SK-N-SH treated with all-trans-retinoic acid at 6 μM for 48 hours (cell line): ENCODE data around the gene GRID1.
"Not testable (repeated sequence)": the region's sequence is repeated elsewhere in the genome, so short reads cannot be mapped to it uniquely, and the experiment has no call there.

Experiments
- ATAC-seq: fragments of 200-7000 bp; cut with Tn5 transposase; 3 replicates; pipeline ENCODE4 v1.9.1; 2020; ENCODE audit warnings: mild to moderate bottlenecking, moderate library complexity
- ARNTL ChIP-seq: fragments of 450-650 bp; formaldehyde crosslinking; IDR thresholded peaks from 2 replicates; pipeline ENCODE4 v1.5.0; 2020; ENCODE audit warnings: low read depth, mild to moderate bottlenecking, moderate library complexity, borderline replicate concordance
- CSDC2 ChIP-seq: fragments of 250-450 bp; sonication (Bioruptor Pico); IDR thresholded peaks from 2 replicates; pipeline ENCODE4 v1.5.0; 2020; ENCODE audit warnings: mild to moderate bottlenecking, moderate library complexity
- GLIS3 ChIP-seq: fragments of 250-450 bp; sonication (Bioruptor Pico); IDR thresholded peaks from 2 replicates; pipeline ENCODE4 v1.5.0; 2020; ENCODE audit warnings: mild to moderate bottlenecking, moderate library complexity
- OSR1 ChIP-seq: fragments of 250-450 bp; sonication (Bioruptor Pico); IDR thresholded peaks from 2 replicates; pipeline ENCODE4 v1.8.0; 2022; ENCODE audit warnings: moderate library complexity, mild to moderate bottlenecking, inconsistent platforms
- PPARA ChIP-seq: fragments of 250-450 bp; sonication (Bioruptor Pico); IDR thresholded peaks from 2 replicates; pipeline ENCODE4 v1.5.0; 2020; ENCODE audit warnings: mild to moderate bottlenecking, borderline replicate concordance
- SNAI2 ChIP-seq: fragments of 250-450 bp; sonication (Bioruptor Pico); IDR thresholded peaks from 2 replicates; pipeline ENCODE4 v1.5.0; 2020; ENCODE audit warnings: mild to moderate bottlenecking, moderate library complexity
- TCF4 ChIP-seq: fragments of 250-450 bp; sonication (Bioruptor Pico); IDR thresholded peaks from 2 replicates; pipeline ENCODE4 v1.8.0; 2021; ENCODE audit warnings: mild to moderate bottlenecking, moderate library complexity, borderline replicate concordance
- TOX ChIP-seq: fragments of 250-450 bp; sonication (Bioruptor Pico); IDR thresholded peaks from 2 replicates; pipeline ENCODE4 v1.8.0; 2021; ENCODE audit warnings: mild to moderate bottlenecking, moderate library complexity, borderline replicate concordance
- ZC3H10 ChIP-seq: fragments of 250-450 bp; sonication (Bioruptor Pico); IDR thresholded peaks from 2 replicates; pipeline ENCODE4 v1.5.1; 2021; ENCODE audit warnings: mild to moderate bottlenecking, moderate library complexity
- ZFP3 ChIP-seq: fragments of 250-450 bp; sonication (Bioruptor Pico); IDR thresholded peaks from 2 replicates; pipeline ENCODE4 v1.5.0; 2020; ENCODE audit warnings: mild to moderate bottlenecking, moderate library complexity
- ZFP30 ChIP-seq: fragments of 450-650 bp; formaldehyde crosslinking; IDR thresholded peaks from 2 replicates; pipeline ENCODE4 v1.5.0; 2022; ENCODE audit warnings: mild to moderate bottlenecking, moderate library complexity
- ZNF565 ChIP-seq: fragments of 450-650 bp; formaldehyde crosslinking; conservative IDR thresholded peaks from 2 replicates; pipeline ENCODE4 v1.5.0; 2020; ENCODE audit warnings: low read depth, mild to moderate bottlenecking, moderate library complexity
- ZNF70 ChIP-seq: fragments of 450-650 bp; formaldehyde crosslinking; IDR thresholded peaks from 2 replicates; pipeline ENCODE4 v1.5.0; 2020; ENCODE audit warnings: mild to moderate bottlenecking, moderate library complexity
- ZNF8 ChIP-seq: fragments of 450-650 bp; formaldehyde crosslinking; IDR thresholded peaks from 2 replicates; pipeline ENCODE4 v1.5.0; 2020; ENCODE audit warnings: mild to moderate bottlenecking, moderate library complexity
- TF ChIP-seq, protein P1 (sequence below): fragments of 250-450 bp; sonication (Bioruptor Pico); IDR thresholded peaks from 2 replicates; pipeline ENCODE4 v1.8.0; 2021; ENCODE audit warnings: low read depth, mild to moderate bottlenecking, moderate library complexity, borderline replicate concordance
- TF ChIP-seq, protein P2 (sequence below): fragments of 250-450 bp; sonication (Bioruptor Pico); IDR thresholded peaks from 2 replicates; pipeline ENCODE4 v1.5.1; 2021; ENCODE audit warnings: mild to moderate bottlenecking, moderate library complexity
- TF ChIP-seq, protein P3 (sequence below): fragments of 250-450 bp; sonication (Bioruptor Pico); IDR thresholded peaks from 2 replicates; pipeline ENCODE4 v1.8.0; 2020; ENCODE audit warnings: mild to moderate bottlenecking, moderate library complexity, borderline replicate concordance
- TF ChIP-seq, protein P4 (sequence below): fragments of 250-450 bp; sonication (Bioruptor Pico); IDR thresholded peaks from 2 replicates; pipeline ENCODE4 v1.5.1; 2020; ENCODE audit warnings: low read depth, mild to moderate bottlenecking, moderate library complexity

GRID1 gene

DNA sequence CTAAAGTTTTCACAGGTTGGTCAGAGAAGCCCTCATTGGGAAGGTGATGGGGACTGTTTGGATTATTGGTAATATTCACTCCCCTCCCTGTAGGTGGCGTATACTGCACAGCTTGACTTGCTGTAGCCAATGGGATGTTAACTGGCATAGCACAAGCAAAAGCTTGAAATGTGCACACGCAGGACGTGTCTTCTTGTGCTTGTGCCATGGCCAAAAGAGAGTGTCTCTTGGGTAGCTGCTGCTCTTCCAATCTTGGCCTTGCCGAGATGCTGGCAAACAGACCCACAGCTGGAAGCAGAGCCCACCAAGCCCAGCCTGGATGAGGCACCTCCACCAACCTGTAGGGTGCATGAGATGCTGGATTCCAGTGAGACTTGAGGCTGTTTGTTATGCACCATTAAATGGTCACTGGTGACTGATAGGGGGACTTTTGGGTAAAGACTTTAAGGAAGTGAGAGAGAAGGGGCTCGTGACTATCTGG lies 266.0 kb downstream of the GRID1 start:
- TF ChIP-seq, protein P1, sequence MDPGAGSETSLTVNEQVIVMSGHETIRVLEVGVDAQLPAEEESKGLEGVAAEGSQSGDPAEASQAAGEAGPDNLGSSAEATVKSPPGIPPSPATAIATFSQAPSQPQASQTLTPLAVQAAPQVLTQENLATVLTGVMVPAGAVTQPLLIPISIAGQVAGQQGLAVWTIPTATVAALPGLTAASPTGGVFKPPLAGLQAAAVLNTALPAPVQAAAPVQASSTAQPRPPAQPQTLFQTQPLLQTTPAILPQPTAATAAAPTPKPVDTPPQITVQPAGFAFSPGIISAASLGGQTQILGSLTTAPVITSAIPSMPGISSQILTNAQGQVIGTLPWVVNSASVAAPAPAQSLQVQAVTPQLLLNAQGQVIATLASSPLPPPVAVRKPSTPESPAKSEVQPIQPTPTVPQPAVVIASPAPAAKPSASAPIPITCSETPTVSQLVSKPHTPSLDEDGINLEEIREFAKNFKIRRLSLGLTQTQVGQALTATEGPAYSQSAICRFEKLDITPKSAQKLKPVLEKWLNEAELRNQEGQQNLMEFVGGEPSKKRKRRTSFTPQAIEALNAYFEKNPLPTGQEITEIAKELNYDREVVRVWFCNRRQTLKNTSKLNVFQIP (CRISPR knock-in tag): no peak
- TF ChIP-seq OSR1 (CRISPR knock-in tag): no peak
- no peak for TF ChIP-seq TCF4
- TF ChIP-seq, protein P2, sequence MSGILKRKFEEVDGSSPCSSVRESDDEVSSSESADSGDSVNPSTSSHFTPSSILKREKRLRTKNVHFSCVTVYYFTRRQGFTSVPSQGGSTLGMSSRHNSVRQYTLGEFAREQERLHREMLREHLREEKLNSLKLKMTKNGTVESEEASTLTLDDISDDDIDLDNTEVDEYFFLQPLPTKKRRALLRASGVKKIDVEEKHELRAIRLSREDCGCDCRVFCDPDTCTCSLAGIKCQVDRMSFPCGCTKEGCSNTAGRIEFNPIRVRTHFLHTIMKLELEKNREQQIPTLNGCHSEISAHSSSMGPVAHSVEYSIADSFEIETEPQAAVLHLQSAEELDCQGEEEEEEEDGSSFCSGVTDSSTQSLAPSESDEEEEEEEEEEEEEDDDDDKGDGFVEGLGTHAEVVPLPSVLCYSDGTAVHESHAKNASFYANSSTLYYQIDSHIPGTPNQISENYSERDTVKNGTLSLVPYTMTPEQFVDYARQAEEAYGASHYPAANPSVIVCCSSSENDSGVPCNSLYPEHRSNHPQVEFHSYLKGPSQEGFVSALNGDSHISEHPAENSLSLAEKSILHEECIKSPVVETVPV: no peak
- TF ChIP-seq ZFP3 (CRISPR knock-in tag): no peak
- TF ChIP-seq ZNF70 (CRISPR knock-in tag): no peak
- TF ChIP-seq CSDC2 (CRISPR knock-in tag): no peak
- no peak for TF ChIP-seq TOX (CRISPR knock-in tag)
- no peak for TF ChIP-seq PPARA
- no peak for TF ChIP-seq SNAI2
- no peak for ATAC-seq

DNA sequence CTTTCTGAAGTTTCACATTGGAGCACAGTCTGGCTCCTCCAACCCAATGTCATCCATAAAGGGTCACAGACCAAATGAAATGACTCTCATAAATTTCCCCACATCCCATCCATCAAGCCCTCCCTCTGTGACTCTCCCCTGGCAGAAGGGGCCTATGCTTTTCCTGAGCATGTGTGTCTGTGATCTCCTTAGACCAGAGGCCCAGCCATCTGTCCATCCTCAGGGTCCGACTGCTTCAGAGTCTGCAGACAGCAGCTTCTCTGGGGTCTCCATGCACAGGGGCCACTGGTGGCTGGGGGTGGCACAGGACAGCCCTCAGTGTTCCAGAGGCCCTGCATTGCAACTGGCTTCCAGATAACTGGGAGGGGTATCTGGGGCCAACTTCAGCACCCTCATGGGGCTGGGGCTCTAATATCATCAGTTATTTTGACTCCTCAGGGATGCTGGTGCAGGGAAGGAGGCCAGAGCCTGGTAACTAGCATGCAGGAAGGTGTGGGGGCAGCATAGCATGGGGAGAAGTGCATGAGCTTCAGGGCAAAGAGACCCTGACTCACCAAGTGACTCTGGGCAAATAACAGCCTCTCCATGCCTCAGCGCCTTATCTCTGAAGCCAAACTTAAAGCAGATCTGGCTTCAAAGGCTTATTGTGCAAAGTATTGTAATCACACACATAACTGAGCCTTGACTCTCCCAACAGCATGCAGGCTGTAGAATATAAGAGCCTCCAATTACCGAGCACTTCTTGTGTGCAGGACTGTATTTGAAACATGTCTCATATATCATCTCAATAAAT lies 266.9 kb downstream of the GRID1 start:
- no peak for TF ChIP-seq ARNTL (CRISPR knock-in tag)
- TF ChIP-seq, protein P3, sequence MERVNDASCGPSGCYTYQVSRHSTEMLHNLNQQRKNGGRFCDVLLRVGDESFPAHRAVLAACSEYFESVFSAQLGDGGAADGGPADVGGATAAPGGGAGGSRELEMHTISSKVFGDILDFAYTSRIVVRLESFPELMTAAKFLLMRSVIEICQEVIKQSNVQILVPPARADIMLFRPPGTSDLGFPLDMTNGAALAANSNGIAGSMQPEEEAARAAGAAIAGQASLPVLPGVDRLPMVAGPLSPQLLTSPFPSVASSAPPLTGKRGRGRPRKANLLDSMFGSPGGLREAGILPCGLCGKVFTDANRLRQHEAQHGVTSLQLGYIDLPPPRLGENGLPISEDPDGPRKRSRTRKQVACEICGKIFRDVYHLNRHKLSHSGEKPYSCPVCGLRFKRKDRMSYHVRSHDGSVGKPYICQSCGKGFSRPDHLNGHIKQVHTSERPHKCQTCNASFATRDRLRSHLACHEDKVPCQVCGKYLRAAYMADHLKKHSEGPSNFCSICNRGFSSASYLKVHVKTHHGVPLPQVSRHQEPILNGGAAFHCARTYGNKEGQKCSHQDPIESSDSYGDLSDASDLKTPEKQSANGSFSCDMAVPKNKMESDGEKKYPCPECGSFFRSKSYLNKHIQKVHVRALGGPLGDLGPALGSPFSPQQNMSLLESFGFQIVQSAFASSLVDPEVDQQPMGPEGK: no peak
- TF ChIP-seq, protein P2: no peak
- TF ChIP-seq ZNF8 (CRISPR knock-in tag): no peak
- no peak for TF ChIP-seq ZNF565 (CRISPR knock-in tag)
- TF ChIP-seq ZFP30 (CRISPR knock-in tag): no peak
- no peak for TF ChIP-seq TCF4
- no peak for TF ChIP-seq OSR1 (CRISPR knock-in tag)
- no peak for TF ChIP-seq ZC3H10 (CRISPR knock-in tag)
- TF ChIP-seq SNAI2: no peak
- TF ChIP-seq PPARA: no peak
- no peak for TF ChIP-seq ZNF70 (CRISPR knock-in tag)
- TF ChIP-seq, protein P4, sequence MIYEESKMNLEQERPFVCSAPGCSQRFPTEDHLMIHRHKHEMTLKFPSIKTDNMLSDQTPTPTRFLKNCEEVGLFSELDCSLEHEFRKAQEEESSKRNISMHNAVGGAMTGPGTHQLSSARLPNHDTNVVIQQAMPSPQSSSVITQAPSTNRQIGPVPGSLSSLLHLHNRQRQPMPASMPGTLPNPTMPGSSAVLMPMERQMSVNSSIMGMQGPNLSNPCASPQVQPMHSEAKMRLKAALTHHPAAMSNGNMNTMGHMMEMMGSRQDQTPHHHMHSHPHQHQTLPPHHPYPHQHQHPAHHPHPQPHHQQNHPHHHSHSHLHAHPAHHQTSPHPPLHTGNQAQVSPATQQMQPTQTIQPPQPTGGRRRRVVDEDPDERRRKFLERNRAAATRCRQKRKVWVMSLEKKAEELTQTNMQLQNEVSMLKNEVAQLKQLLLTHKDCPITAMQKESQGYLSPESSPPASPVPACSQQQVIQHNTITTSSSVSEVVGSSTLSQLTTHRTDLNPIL (CRISPR knock-in tag): no peak
- no peak for TF ChIP-seq GLIS3 (CRISPR knock-in tag)
- no peak for ATAC-seq

DNA sequence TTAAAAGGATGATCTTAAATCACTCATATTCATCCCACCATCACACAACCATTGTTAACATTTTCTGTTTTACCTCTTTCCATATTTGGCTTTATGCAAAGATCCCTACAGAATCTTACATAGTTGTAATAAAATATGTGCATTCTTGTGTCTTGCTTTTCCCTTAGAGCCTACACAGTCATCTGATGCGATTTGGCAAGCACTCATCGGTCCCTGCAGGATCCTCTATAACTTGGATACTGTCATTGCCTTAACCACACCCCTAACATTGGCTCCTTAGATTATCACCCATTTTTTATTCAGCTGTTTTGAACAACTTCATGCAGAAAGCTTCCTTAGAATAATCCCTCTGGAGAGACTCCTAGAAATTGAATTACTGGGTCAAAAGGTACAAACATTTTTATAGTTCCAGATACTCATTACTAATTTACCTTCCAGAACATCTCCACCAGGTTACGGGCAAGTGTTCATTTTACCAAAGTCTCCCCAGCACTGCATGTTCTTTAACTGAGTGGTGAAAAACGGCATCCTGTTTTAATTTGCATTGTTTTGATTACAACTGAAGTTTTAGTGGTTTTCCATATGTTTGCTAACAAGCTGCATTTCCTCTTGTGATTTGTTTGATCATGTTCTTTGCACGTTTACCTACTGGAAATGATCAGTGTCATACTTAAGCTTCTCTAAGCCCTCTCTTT lies 268.3 kb downstream of the GRID1 start:
- TF ChIP-seq ZNF8 (CRISPR knock-in tag) (no peak), ARNTL (CRISPR knock-in tag) (no peak), ZC3H10 (CRISPR knock-in tag) (no peak)
- TF ChIP-seq, protein P2: no peak
- no peak for ATAC-seq

DNA sequence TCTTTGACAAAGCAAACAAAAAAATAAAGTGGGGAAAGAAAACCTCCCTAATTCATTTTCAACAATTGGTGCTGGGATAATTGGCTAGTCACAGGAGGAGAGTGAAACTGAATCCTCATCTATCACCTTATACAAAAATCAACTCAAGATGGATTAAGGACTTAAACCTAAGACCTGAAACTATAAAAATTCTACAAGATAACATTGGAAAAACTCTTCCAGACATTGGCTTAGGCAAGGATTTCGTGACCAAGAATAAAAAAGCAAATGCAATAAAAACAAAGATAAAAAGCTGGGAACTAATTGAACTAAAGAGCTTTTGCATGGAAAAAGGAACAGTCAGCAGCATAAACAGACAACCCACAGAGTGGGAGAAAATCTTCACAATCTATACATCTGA lies 271.5 kb downstream of the GRID1 start:
- ATAC-seq: not testable (repeated sequence)

DNA sequence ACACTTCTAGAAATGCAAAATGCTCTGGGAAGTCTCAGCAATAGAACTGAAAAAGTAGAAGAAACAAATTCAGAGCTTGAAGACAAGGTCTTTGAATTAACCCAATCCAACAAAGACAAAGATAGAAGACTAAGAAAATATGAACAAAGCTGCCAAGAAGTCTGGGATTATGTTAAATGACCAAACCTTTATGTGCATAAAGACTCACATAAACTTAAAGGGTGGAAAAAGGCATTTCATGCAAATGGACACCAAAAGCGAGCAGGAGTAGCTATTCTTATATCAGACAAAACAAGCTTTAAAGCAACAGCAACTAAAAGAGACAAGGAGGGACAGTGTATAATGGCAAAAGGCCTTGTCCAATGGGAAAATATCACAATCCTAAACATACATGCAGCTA lies 274.3 kb downstream of the GRID1 start:
- ATAC-seq: not testable (repeated sequence)
